OCI-LY3 (cell line): ENCODE results near the gene CALD1.

Experiments
- H2AFZ ChIP-seq: fragments of 200-600, 300-600 bp; shearing (Covaris generic); 2 replicates; pipeline ENCODE4 v1.6.0; 2014; ENCODE audit warnings: antibody characterized with exemption, low read depth, low read length
- H3K27ac ChIP-seq: fragments of 200-600, 300-600 bp; sonication (generic); 2 replicates; pipeline ENCODE4 v1.5.1; 2014; ENCODE audit warnings: mild to moderate bottlenecking, low read length, moderate library complexity, mixed read lengths
- H3K27me3 ChIP-seq: fragments of 200-600, 300-600 bp; sonication (generic); 2 replicates; pipeline ENCODE4 v1.6.1; 2014; ENCODE audit warnings: low read depth, low read length, mixed read lengths
- H3K36me3 ChIP-seq: fragments of 200-600, 300-600 bp; sonication (generic); replicated peaks from 2 replicates; pipeline ENCODE3; 2014; ENCODE audit warnings: low read depth, low read length, mixed read lengths
- H3K4me1 ChIP-seq: fragments of 300-600, 200-600 bp; sonication (generic); 2 replicates; pipeline ENCODE4 v1.6.1; 2014; ENCODE audit warnings: low read length, mixed read lengths
- H3K4me2 ChIP-seq: fragments of 200-600, 300-600 bp; sonication (generic); 2 replicates; pipeline ENCODE4 v1.6.1; 2014; ENCODE audit warnings: low read length, mixed read lengths
- H3K4me3 ChIP-seq: fragments of 300-600, 200-600 bp; sonication (generic); 2 replicates; pipeline ENCODE4 v1.5.1; 2014; ENCODE audit warnings: antibody characterized with exemption, mild to moderate bottlenecking, low read length, moderate library complexity
- H3K79me2 ChIP-seq: fragments of 300-600, 200-600 bp; shearing (Covaris generic); 2 replicates; pipeline ENCODE4 v1.6.1; 2014; ENCODE audit warnings: mild to moderate bottlenecking, low read length, mixed read lengths
- H3K9ac ChIP-seq: fragments of 300-600, 200-600 bp; shearing (Covaris generic); 2 replicates; pipeline ENCODE4 v1.6.0; 2014; ENCODE audit warnings: mild to moderate bottlenecking, low read length, moderate library complexity
- H3K9me3 ChIP-seq: fragments of 200-600, 300-600 bp; shearing (Covaris generic); 2 replicates; pipeline ENCODE4 v1.6.1; 2014; ENCODE audit warnings: low read length, mixed read lengths; ENCODE audit not compliant: insufficient read depth
- H4K20me1 ChIP-seq: fragments of 200-600, 300-600 bp; sonication (generic); 2 replicates; pipeline ENCODE4 v1.6.1; 2016; ENCODE audit warnings: low read length, mixed read lengths; ENCODE audit not compliant: insufficient read depth
- CTCF ChIP-seq: fragments of 200-600, 300-600 bp; sonication (generic); IDR thresholded peaks from 2 replicates; pipeline ENCODE4 v1.5.1; 2014; ENCODE audit warnings: antibody characterized with exemption, low read length, low read depth
- EZH2phosphoT487 ChIP-seq: fragments of 200-600 bp; shearing (Covaris generic); IDR thresholded peaks from 2 replicates; pipeline ENCODE4 v1.6.1; 2018; ENCODE audit warnings: antibody characterized with exemption, mixed run types, low read depth

Gene CALD1

GRCh38 chr7:134782121-134782623 is 2.7 kb downstream of the CALD1 start:
- Histone ChIP-seq H3K27ac (no peak overlapping the region), H3K4me3 (no peak overlapping the region), H2AFZ (no peak overlapping the region), H3K4me1 (peaks cover 15% of the 10 kb centered on the region), H3K9me3 (no peaks in the 10 kb centered on the region), H3K9ac (no peak overlapping the region), H3K79me2 (no peaks in the 10 kb centered on the region), H4K20me1 (no peaks in the 10 kb centered on the region), H3K4me2 (peak overlapping the region; percentile 33), H3K27me3 (peaks cover 66% of the 10 kb centered on the region), H3K36me3 (no peaks in the 10 kb centered on the region)
- TF ChIP-seq CTCF, result no peak
- TF ChIP-seq EZH2phosphoT487, result no peak

DNA sequence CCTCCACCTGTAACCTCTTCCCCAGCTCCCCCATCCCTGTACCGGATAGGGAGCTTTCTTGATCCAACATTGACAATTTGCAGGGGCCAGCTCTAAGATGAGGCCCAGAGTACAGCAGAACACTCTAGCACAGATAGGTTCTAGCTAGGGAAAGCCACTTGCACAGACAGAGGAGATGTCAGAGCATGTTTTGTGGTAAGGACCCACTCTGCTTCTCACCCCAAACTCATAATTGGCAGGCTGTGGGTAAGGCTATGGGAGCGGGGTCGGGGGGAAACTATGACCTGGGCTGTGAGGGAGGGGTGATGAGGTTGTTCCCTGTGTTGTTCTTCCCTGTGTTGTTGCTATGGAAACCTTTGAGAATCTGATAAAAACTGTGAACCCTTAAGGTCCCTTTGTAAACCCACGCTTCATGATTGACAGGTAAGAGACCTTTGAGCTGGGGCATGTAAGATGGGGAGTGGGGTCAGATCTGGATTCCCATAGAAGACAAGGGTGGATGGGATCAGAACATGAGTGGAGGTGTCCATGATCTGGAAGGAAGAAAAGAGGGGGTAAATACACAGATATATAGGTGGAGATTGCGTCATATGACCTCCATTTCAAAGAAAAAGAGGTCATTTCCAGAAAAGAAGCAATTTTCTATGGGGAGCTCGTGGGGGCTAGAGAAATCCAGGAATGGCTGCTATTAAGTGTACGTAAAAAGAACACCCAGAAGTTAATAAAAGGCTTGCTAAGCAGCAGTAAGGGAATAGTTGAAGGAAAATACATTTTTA is 4.0 kb downstream of the CALD1 start:
- Histone ChIP-seq H3K9ac (no peak overlapping the region), H2AFZ (no peak overlapping the region), H3K4me2 (no peak overlapping the region), H3K4me1 (peaks cover 15% of the 10 kb centered on the region), H3K27ac (no peak overlapping the region), H3K36me3 (no peaks in the 10 kb centered on the region), H4K20me1 (no peaks in the 10 kb centered on the region), H3K4me3 (no peak overlapping the region), H3K79me2 (no peaks in the 10 kb centered on the region), H3K27me3 (peaks cover 63% of the 10 kb centered on the region), H3K9me3 (no peaks in the 10 kb centered on the region)
- TF ChIP-seq EZH2phosphoT487 (no peak), CTCF (no peak)

DNA sequence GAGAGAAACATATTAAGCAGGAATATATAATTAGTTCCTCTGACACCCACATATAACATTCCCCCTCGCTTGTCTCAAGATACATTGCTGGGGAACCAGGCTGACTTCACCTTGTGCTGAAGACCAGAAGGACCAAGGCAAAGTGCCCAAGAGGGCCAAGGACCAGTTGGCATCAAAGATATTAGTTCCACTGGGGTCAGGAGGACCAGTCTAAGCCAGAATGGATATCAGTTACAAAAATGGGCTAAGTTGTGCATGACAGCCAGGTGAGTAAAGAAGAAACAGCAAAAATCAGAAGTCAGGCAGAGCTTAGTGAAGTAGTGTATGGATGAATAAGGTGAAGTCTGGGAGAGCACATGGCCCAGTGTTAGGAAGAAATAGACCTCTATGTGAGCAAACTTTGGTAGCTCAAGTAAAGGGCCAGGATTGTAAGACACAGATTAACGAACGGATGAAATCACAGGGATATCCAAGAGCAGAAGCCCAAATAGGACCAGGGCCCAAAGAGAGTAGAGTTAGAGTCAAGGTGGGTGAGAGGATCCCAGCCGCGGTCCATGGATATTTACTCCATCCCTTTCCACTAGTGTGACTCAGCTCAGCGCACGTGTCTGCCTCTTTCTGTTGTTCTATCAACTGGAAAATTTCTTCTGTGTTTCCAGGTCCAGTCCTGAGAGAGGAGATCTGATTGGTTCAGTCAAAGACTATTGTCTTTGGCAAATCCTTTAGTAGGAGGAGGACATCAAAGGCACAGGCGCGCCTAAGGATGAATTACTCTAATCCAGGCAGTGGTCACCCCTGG is 5.0 kb downstream of the CALD1 start:
- no peak overlapping the region for H3K4me2 ChIP-seq
- H4K20me1 ChIP-seq, result no peaks in the 10 kb centered on the region
- H2AFZ ChIP-seq, result no peak overlapping the region
- H3K9me3 ChIP-seq, result no peaks in the 10 kb centered on the region
- H3K9ac ChIP-seq, result no peak overlapping the region
- H3K4me1 ChIP-seq, result peaks cover 15% of the 10 kb centered on the region
- H3K36me3 ChIP-seq, result no peaks in the 10 kb centered on the region
- H3K27me3 ChIP-seq, result peaks cover 58% of the 10 kb centered on the region
- H3K79me2 ChIP-seq, result no peaks in the 10 kb centered on the region
- no peak overlapping the region for H3K27ac ChIP-seq
- no peak overlapping the region for H3K4me3 ChIP-seq
- no peak for TF ChIP-seq EZH2phosphoT487

- H3K79me2 ChIP-seq, result no peaks in the 10 kb centered on the region
- H3K27me3 ChIP-seq, result peaks cover 56% of the 10 kb centered on the region
- no peak overlapping the region for H3K4me3 ChIP-seq
- H3K36me3 ChIP-seq, result no peaks in the 10 kb centered on the region
- no peak overlapping the region for H3K27ac ChIP-seq
- peaks cover 15% of the 10 kb centered on the region for H3K4me1 ChIP-seq
- no peak overlapping the region for H3K4me2 ChIP-seq
- no peaks in the 10 kb centered on the region for H3K9me3 ChIP-seq
- no peak overlapping the region for H3K9ac ChIP-seq
- no peaks in the 10 kb centered on the region for H4K20me1 ChIP-seq
- H2AFZ ChIP-seq, result no peak overlapping the region
- TF ChIP-seq EZH2phosphoT487 (no peak), CTCF (no peak)
These were observed 6.4 kb downstream of the CALD1 start for GRCh38 chr7:134785842-134786241.
